Activated CD4-positive, alpha-beta T cell treated with anti-CD3 and anti-CD28 coated beads, Interleukin-2, amount 50 U/mL, for 1 hour (primary cell): Measurements from ENCODE around the gene CYLD.
A peak's percentile ranks its signal among the peaks of the same experiment; 100 is the strongest.

Source experiments
- DNase-seq: peaks from one replicate; pipeline ENCODE4 v3.0.0-alpha.2; 2020

Gene CYLD

DNA sequence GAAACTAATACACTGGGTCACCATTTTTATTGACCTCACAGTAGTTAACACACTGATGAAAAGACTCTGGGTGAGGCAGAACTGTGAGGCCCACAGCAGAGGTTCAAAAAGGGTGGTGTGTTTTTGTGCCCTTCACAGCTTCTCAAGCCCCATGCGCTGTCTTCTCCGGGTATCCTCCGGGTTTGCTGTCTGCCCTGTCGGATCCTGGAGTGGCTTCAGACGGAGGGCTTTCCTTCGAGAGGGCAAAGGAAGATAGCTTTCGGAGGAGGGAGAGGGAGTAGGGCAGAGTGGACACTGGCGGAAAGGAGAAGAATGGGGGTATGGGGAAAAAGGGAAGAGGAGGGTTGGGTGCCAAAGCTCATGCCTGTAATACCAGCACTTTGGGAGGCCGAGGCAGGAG is 80.8 kb downstream of the CYLD start:
- no peak for DNase-seq

DNA sequence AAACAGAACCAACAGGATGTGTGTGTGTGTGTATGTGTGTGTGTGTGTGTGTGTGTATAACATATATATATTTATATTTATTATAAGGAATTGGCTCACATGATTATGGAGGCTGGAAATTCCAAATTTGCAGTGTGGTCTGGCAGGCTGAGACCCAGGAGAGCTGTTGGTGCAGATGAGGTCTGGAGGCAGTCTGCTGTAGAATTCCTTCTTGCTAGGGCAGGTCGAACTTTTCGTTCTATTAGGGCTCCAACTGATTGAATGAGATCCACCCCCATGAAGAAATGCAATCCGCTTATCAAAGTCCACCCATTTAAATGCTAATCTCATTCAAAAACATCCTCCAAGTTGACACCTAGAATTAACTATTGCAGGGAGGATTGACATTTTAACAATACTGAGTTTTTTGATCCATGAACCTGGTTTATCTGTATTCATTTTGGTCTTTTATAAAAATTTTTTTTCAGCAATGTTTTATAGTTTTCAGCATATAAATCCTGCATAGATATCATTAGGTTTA is 85.0 kb downstream of the CYLD start:
- no peak for DNase-seq

DNA sequence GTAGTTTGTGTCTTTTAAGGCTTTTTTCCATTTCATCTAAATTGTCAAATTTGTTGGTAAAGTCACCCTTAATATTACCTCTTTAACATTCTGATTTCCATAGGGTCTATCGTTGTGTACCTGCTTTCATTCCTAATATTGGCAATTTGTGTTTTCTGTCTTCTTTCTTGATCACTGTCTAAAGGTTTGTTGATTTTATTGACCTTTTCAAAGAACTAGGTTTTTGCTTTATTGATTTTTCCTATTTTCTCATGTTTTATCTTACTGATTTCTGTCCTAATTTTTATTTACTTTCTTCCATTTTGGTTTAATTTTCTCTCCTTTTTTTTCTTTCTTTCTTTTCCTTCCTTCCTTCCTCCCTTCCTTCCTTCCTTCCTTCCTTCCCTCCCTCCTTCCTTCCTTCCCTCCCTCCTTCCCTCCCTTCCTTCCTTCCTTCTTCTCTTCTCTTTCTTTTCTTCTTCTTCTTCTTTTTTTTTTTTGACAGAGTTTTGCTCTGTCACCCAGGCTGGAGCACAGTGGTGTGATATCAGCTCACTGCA is 86.3 kb downstream of the CYLD start:
- DNase-seq: no peak

DNA sequence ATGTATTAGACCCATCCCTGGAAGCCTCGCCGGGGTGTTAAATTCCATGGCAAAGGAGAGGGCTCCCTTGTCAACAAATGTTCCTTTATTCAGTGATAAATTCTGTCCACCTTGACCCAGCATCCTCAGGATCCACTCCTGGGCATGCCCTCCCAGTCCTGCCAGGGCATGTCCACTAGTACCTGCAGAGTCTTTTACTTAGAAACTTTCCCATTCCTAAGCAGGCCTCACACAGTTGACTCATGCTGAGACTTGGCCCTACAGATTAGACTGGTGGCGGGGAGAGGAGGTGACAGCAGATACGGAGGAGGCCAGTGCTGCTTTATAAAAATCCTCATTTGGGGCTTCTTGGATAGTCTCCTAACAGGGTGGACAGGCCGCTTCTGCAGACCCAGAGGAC is 88.8 kb downstream of the CYLD start:
- DNase-seq: no peak

DNA sequence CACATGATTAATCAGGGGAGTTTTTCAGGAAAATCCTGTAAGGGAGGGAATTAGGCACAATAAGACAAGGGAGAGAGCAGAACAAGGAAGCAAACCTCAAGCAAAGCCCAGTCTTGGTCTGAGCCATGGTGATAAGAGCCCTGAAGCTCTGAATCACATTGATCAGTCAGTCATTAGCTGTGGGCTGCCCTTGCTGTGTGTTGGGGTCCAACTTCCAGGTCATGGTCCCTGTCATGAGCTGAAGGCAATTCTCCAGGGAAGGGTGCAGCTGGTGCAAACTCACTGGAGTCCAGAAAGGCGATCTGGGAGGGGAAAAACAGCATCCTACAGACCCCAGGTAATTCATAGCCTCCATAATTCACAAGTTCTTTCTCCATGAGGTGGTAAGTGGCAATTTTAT is 89.9 kb downstream of the CYLD start:
- DNase-seq: no peak

DNA sequence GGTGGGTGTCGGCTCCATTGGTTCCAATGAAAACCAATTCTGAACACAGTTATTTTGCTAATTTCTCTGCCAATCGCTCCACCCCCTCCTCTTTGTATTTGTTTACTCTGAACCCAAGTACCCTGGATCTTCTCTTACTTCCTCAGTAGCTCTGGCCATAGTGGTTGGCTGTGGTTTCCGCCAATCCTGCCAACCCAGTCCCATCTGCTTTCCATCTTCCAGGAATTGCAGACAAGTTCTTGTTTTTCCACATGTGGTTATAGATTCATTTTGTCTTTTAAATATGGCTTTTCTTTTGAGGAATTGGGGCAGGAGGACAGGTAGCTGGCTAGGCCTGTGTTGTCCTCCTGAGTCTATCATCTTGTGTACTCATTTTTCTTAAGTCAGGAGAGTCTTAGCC is 92.0 kb downstream of the CYLD start:
- no peak for DNase-seq

DNA sequence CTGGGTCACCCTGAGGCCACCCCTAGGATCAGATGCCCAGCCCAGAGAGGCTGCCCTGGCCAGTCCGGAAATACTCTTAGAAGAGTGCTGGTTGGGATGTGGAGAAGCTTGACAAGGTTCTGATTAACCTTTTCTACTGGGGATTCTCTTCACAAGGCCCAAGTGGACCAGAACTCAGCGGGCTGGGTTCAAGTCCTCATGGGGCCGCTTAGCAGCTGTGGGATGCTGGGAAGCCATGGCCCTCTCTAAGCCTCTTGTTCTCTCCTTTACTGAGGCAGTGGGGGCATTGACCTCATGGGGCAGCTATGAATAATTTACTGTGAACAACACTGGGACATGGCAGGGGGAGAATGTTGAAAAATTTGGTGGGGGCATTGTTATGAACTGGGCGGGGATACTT is 92.8 kb downstream of the CYLD start:
- no peak for DNase-seq

DNA sequence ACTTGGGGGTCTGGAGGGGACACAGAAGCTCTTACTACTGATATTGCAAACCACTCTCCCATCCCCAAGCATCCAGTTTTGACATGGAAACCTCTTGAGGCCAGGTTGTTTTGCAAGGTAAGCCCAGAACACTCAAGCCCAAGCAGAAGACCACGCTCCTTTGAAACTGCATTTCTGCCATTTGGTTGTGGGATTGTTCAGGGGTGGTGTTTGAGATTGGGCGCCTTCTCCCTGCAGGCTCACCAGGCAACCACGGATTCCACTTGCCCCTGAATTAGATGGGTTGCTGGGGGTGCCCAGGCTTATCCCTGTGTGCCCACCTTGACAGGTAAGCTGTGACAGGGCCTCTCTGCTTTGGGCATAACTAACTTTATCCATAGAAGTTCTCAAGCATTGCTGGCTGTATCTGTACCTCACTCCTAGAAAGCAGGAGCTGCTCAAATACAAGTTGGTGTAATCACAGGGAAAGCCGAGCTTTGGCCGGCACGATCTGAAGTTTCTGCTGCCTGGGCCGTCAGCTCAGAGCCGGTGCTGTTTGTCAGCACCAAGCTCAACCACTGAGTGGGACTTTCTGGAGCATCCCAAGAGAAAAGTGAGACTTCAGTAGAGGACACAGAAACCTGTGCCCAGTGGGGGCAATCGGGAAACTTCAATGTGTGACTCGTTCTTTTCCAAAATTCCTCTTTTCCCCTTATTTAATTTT is 93.6 kb downstream of the CYLD start:
- no peak for DNase-seq

DNA sequence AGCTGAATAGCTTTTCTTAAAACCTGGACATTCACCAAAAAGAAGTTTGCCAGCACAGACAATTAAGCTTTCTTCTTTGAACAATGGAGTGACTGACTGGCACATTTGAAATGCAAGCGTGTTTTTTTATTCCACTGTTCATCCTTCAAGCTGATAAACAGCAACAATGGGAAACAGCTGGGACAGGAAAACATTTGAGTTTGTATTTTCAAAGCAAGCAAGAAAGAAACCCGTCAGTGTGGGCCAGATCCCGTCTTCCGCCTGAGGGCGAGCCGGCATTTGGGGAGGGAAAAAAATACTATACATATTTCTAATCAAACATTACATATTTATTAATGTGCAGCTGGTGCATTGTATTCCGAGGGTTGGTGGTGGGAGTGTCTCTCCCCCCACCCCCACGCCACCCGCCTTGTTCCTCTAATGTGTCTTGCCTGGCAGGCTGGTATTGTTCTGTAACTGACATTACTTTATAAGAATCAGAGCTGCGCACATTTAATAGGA is 94.3 kb downstream of the CYLD start:
- DNase-seq: no peak

DNA sequence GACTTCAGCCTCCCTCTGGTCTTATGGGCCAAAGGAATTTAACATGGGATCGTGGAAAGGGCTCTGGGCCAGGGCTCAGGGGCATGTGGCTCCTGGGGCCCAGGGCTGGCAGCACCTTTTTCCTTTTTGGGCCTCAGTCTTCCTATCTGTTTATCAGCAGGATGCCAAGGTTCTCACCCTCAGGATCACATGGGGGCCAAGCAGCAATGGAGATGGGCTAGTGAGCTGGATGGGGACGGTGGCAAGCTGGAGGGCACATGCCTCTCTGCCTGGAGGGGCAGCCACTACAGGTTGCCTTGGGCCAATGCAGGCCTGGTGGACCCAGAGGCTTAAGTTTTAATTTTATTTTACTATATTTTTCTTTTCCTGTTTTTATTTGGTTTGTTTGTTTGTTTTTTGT is 95.4 kb downstream of the CYLD start:
- DNase-seq: no peak

DNA sequence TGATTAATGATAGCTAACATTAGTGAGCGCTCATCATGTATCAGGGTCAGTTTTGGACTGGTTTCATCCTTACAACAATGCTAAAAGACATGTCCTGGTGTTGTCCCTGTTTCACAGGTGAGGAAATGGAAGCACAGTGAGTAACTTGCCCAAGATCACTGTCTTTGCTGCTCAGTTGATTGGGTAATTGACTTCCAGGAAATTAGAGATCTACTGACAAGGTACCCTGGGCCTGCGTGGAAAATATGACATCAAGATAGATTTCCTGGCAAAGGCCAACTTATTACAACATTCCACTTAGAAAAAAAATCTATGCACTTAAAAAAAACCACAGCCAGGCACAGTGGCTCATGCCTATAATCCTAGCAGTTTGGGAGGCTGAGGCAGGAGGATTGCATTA is 96.3 kb downstream of the CYLD start:
- DNase-seq: no peak

DNA sequence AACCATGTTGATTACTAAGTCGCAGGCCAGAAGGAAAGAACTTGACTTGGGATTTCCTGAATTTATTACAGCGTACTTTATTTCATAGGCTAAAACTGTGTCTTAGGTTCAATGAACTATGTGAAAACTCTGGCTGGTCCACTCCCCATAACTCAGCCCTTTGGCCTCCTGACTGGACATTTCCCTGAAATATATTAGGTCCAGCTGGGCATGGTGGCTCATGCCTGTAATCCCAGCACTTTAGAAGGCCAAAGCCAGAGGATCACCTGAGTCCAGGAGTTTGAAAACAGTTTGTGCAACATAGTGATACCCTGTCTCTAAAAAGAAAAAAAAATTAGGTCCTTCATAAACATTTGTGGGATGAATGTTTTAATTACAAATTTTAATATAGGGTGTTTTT is 97.0 kb downstream of the CYLD start:
- DNase-seq: no peak

DNA sequence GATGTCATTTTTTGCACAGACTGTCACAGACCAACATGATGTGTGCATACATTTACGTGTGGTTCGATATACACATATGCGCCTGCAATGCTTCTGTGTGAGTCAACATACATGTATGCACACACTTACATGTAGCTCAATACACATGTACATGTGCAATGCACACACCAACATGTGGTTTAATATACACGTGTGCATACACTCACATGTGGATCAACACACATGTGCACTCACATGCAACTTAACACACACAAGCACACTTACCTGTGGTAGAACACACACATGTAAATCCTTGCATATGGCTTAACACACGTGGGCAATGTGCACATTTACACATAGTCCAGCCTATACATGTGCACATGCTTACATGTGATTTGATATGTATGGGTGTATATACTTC is 97.5 kb downstream of the CYLD start:
- no peak for DNase-seq

DNA sequence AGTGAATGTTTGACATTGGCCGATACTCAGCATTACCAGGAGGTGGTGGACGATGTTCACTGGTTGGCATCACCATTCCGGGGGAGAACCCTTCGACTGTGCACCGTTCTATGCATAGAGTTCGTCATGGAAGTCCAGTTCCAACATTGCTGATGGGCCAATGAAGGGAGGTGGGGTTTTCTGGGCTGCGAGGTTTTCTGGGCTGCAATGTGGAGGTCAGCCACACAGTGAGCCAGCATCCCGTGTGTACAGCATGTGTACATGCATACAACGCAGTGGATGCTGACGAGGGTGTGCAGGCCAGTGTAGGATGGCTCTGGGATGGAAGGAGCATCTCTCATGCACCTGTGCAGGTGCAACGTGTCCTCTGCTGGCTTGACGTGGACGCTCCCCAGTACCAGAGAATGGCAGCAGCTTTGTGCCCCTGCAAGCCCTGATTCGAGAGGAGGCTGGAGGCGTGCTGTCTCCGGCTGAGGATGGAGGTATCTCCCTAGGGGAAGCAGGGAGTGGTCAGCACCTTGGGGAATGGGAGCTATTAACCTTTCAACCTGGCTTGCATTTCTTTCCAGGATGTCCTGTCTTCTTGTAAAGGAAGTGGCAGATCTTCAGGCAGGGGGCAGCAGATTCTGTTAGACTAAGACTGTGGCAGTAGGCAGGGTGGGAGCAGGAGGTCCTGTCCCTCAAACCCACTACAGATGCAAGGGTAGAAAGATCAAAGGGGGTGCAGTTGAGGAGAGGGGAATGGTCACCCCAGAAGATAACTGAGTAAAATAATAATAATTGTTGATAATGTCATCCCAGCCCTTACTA is 98.2 kb downstream of the CYLD start:
- no peak for DNase-seq

DNA sequence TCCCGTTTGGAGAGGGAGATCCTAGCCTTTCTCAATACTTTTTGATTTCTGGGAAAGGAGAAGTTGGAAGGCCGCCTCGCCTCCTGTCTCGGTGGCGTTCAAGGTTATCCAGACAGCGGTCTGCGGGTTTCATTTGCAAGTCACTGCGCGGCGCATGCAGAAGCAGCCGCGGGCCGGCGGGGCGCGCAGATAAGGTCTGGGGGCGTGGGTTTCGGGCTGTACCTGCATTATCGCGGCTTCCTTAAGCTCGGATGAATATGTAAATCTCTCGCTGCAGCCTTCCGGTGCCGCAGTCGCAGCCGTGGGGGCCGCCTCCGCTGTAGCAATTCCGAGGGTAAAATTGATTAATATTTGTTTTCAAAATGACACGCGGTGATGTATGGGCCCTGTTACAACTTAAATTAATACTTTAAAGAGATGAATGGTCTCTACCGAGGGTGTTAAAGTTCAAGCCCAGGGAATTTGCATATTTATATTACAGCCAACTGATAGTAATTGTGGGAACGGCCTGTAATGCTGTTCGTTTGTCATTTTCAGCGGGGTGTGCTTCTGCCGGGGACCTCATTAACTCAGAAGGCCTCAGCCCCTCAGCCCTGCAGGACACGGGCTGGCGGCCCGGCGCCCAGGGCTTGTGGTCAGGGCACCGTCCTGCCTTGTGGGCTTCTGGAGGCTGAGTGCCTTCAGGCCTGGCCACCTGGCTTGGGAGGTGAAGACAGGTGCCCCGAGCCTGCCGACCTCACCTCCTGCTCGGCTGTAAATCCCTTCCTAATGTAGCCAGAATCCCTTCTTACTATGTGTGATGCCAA is 99.4 kb downstream of the CYLD start:
- peak; percentile 25 for DNase-seq

DNA sequence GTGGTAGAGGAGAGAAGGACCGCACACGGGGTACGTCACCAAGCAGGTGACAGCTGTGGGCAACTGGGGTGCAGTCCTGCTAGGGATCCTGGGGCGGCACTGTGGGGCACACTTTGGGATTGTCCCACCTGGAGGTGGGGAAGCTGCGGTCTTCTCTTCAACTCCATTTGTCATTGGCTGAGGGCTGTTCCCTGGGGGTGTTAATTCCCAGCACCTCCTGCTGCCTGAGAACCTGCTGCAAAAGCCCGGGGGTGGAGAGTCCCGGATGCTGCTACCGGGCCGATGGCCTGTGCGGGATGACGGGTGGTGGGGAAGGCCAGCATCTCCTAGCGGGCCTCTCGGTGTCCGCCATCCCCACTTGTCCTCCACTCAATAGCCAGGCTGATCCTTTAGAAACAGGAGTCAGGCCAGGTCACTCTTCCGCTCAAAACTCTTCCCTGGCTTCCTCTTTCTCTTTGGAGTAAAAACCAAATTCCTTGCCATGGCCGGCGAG is 100.2 kb downstream of the CYLD start:
- DNase-seq: no peak

DNA sequence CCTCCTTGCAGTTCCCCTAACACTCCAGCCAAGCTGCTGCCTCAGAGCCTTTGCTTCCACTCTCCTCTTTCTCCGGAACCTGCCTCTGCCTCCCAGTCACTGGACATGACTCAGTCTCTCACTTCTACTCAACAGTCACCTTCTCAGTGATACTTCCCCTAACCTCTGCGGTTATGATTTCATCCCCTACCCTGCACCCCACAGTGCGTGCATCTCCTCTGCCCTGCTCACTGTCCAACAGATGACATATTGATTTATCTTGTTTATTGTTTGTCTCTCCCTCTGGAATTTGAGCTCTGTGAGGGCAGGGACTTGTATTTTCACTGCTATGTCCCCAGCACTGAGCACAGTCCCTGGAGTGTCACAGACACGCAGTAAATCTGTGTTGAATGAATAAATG is 100.7 kb downstream of the CYLD start:
- DNase-seq: no peak

DNA sequence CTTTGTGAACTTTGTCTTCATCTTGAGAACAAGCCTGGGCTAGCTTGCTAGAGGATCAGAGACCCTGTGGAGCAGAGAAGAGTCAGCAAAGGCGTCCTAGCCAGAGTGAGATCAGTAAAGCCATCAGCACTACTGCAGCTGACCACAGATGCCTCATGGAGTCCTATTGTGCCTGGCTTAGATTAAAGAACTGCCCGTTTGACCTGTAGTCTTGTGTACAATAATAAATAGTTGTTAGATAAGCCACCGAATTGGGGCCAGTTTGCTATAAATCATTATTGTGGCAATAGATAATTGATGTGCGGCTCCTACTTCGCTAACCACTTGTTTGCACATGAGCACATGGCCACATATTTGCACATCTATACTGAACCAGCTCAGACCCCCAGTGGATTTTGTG is 103.0 kb downstream of the CYLD start:
- DNase-seq: no peak

DNA sequence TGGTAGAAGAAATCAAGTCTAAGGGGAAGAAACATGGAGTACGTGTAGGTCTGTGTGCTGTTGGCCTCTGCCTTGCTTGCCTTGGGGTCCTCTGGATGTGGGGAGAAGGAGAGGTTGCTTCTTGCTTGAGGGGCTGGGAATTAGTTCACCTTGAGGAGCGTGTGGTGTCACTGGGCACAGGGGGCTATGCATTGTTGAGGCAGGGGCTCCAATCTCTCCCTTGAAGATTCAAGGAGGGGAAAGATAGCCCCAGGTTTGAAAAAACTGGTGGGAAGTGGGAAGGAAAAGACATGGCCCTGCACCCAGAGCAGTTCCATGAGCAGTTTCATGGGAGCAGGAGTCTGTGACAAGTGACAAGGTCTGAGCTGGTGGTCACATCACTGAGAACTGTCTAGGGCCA is 103.4 kb downstream of the CYLD start:
- DNase-seq: no peak

DNA sequence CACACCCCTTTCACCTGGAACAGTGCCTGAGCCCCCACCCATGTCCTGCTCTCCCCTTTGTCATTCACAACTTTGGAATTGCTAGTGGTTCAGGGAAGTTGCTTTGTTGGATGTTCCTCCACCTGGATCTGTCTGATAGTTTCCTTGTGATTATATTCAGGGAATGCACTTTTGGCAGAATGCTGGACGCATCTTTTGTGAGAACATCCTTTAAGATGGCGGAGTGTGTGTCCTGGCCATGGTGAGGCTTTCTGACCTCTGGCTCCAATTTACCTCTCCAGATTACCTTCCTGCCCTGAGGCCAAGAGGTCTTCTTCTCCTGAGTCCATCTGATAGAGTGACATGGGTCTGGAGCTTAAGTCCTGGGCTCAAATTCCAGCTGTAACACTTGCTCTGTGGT is 104.6 kb downstream of the CYLD start:
- DNase-seq: no peak

DNA sequence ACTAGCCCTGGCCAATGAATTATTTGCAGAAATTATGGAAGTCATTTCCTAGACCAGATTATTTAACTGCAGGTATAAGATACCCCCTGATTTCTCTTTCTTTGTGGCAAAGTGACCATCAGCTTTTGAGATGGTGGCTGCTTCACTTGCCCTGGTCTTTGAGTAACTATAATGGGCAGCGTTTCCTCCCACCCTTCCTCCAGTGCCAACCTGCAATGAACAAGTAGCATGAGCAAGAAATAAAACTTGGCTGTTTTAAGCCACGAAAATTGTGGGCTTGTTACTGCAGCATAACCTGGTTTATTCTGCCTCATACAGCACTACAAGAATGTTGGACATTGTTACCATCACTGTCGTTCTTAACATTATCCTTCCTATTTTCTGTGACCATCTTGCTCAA is 105.3 kb downstream of the CYLD start:
- no peak for DNase-seq

DNA sequence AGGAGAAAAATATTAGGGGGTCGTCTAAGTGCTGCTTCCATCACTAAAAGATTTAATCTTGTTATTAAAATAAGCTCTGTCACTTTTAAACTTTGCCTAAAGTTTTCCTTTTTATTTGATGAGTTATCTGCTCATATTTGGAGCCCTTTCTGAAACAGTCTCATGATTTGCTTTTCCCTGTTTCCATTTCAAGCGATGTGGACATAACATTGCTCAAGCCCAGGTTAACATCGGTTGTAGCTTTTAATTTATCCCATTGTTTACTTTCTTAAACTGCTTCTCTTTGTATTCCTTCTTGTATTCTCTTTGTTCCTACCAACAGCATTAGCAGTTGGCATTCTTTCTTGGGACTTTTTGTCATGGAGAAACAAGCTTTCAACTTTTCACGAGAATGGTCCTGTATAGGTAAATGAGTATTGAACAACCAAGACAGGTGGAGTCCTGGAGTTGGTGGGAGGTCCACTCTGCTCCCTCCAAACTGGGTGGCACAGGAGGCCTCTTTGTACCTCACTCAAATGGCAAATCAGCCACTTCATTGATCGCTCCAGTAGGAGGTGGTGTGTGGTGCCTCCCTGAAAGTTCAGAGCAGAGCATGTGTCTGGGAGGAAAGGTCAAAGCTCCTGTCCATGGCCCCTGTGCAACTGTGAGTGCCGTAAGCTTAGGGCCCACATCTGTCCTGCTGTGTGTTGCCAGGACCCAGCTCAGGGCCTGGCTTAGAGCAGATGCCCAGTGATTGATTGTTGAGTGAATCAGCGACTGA is 107.0 kb downstream of the CYLD start:
- no peak for DNase-seq
